ENCODE results near the gene CLEC19A.

CLEC19A gene

DNA sequence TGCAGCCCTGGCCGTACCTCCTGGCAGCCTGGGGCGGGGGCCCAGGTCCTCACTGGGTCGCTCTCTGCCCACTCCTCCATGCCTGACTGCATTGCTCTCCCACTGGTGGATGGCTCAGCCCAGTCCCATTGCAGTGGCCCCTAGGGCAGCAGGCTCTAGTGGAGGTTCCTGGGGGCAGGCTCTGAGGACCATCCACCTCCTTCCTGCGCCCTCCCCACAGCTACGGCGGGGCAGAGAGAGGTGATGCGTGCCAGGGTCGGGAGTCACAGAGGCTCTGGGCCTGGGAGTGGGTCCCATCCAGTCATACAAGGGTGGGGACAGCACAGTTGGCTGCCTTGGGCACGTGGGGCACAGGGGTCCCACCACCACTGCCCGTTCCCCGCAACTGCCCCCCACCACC, 44.0 kb upstream of the CLEC19A start:
- TF ChIP-seq, protein P1, sequence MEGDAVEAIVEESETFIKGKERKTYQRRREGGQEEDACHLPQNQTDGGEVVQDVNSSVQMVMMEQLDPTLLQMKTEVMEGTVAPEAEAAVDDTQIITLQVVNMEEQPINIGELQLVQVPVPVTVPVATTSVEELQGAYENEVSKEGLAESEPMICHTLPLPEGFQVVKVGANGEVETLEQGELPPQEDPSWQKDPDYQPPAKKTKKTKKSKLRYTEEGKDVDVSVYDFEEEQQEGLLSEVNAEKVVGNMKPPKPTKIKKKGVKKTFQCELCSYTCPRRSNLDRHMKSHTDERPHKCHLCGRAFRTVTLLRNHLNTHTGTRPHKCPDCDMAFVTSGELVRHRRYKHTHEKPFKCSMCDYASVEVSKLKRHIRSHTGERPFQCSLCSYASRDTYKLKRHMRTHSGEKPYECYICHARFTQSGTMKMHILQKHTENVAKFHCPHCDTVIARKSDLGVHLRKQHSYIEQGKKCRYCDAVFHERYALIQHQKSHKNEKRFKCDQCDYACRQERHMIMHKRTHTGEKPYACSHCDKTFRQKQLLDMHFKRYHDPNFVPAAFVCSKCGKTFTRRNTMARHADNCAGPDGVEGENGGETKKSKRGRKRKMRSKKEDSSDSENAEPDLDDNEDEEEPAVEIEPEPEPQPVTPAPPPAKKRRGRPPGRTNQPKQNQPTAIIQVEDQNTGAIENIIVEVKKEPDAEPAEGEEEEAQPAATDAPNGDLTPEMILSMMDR (conservative IDR thresholded peaks at IDR 0.05; ENCODE audit: low read depth), result no peak
- no peak for DNase-seq (ENCODE audit: low spot score)
- H3K27ac ChIP-seq, result no peak overlapping the region
- POLR2A ChIA-PET (ENCODE audit: low non-redundant PET), result no interaction called here
- CTCF ChIA-PET, result no interaction called here

DNA sequence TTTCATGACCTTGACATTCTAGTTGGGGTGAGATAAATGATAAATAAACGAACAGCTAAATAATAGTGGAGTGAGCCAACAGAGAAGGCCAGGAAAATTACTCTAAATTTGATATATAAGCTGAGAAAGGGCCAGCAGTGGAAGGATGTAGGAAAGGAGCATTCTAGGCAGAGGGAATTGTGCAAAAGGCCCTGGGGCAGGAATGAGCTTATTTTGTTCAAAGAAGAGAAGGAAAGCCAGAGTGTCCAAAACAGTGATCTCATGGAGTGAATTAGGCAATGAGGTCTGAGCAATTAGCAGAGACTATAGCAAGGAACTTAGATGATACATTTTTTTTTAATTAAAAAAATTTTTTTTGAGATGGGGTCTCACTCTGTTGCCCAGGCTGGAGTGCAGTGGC, 43.3 kb upstream of the CLEC19A start:
- ChIA-PET CTCF (no interaction called here), POLR2A (ENCODE audit: low non-redundant PET) (interaction anchor here (0.5 kb wide), 1 partner anchor 121 kb away, joined by 3 read pairs; no protein-coding TSS in a partner anchor)
- no peak overlapping the region for H3K27ac ChIP-seq
- TF ChIP-seq, protein P1 (conservative IDR thresholded peaks at IDR 0.05; ENCODE audit: low read depth), result no peak
- DNase-seq (ENCODE audit: low spot score), result no peak

DNA sequence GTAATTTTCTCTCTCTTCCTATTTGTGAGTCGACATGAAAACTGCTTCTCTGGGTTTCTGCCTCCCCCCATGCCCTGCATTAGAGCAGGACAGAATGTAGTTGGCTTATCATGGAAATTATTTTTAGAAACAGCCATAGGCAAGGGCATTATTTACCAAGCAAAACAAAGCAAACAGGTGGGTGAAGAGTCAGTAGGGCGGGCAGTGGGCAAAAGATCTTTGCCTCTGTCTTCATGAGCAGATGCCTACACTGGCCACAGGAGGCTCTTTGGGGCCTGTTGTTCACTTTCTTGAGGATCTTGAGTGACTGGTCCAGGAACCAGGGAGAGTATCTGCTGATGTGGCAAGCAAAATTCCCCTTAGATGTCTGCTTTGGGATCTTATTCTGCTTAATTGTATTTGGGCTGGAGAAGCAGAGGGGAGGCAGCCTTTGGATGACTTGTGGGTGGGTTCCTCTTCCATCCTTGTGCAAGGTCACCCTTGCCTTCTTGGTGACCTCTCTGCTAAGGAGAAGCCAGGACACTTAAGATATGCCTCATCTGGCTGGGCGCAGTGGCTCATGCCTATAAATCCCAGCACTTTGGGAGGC, 42.5 kb upstream of the CLEC19A start:
- H3K27ac ChIP-seq, result no peak overlapping the region
- TF ChIP-seq, protein P1 (conservative IDR thresholded peaks at IDR 0.05; ENCODE audit: low read depth), result no peak
- ChIA-PET POLR2A (ENCODE audit: low non-redundant PET) (no interaction called here), CTCF (interaction anchor here (0.6 kb wide), 1 partner anchor 41 kb away, joined by 3 read pairs; no protein-coding TSS in a partner anchor)
- no peak for DNase-seq (ENCODE audit: low spot score)

DNA sequence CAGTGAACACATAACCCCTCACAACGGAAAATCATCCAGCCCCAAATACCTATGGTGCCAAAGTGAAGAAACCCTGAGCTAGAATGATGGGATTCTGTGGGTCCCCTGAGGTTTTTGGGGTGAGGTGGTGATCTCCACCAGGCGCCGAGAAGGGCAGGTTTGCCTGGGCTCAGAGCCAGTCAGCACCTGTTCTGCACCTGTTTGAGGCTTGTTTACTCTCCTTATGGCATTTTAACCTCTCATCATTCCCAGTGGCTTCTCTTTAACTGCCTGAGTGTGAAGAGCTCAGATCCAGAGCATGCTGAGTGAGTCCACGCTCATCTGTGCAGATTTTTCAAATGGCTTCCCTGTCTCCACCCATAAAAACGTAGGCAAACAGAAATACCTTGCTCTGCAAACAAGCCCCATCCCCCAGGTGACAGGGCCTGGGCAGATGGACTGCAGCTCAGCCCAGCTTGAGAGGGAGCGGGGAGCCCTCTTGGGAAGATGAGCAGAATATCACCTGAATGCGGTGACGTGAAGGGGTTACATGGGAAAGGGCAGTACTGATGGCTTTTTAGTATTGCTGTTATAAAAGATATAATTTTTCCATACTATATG, 40.1 kb upstream of the CLEC19A start:
- H3K27ac ChIP-seq, result no peak overlapping the region
- TF ChIP-seq, protein P1 (conservative IDR thresholded peaks at IDR 0.05; ENCODE audit: low read depth), result no peak
- ChIA-PET POLR2A (ENCODE audit: low non-redundant PET) (no interaction called here), CTCF (no interaction called here)
- DNase-seq (ENCODE audit: low spot score), result no peak

DNA sequence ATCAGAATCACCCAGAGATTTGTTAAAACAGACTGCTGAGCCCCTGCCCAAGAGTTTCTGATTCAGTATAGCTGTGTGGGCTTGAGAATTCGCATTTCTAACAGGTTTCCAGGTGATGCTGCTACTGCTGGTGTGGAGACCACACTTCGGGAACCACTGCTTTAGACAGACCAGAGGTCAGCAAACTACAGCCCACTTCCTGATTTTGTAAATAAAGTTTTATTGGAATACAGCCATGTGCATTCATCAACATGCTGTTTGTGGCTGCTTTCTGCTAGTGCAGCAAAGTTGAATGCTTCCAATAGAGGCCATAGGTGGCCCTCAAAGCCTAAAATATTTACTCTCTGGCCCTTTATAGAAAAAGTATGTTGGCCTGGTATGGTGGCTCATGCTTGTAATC, 32.6 kb upstream of the CLEC19A start:
- TF ChIP-seq, protein P1 (conservative IDR thresholded peaks at IDR 0.05; ENCODE audit: low read depth), result no peak
- H3K27ac ChIP-seq, result no peak overlapping the region
- DNase-seq (ENCODE audit: low spot score), result no peak
- CTCF ChIA-PET, result no interaction called here
- POLR2A ChIA-PET (ENCODE audit: low non-redundant PET), result no interaction called here

DNA sequence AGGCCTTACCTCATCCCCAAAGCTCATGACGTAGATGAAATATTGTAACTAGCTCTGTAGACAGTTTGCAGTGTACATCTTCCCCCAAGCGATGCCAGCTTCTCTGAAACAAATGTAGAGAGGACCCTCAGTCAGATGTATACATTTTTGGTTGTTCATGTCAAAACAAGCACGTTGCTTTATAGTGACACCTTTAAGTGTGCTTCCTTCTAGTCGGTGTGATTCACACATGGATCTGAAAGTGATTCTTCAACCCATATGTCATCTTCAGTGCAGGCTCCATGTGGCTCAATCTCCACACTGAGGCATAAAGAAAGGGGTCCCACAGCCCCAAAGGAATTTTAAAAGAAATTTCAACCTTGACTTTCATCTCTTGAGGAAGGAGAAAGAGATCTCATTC, 30.9 kb upstream of the CLEC19A start:
- DNase-seq (ENCODE audit: low spot score), result no peak
- TF ChIP-seq, protein P1 (conservative IDR thresholded peaks at IDR 0.05; ENCODE audit: low read depth), result no peak
- H3K27ac ChIP-seq, result no peak overlapping the region
- POLR2A ChIA-PET (ENCODE audit: low non-redundant PET), result no interaction called here
- CTCF ChIA-PET, result no interaction called here
